Esophagus squamous epithelium (tissue), 4 donors: ENCODE results near the gene VWA8.

Source experiments
- CTCF ChIP-seq, 6 experiments: fragments of 450-650 bp in 4 of 6; fragments of 200-600 bp in 2 of 6; sonication (generic) in 2 of 6; IDR thresholded peaks; one replicate each; pipeline ENCODE4 v1.5.1; 2016 to 2019; ENCODE audit warnings: antibody characterized with exemption in 6 of 6, mild to moderate bottlenecking in 4 of 6, moderate library complexity in 4 of 6
- POLR2A ChIP-seq, 4 donors: fragments of 450-650 bp; IDR thresholded peaks; one replicate each; pipeline ENCODE4 v1.6.1; 2017; ENCODE audit warnings: antibody characterized with exemption in 4 of 4, mild to moderate bottlenecking in 4 of 4, moderate library complexity in 3 of 4

- TF ChIP-seq POLR2A (IDR thresholded peaks at IDR 0.05) (no peak), CTCF (IDR thresholded peaks at IDR 0.05) (no peak)
Measured at GRCh38 chr13:41909506-41909905, 51.4 kb downstream of the VWA8 start.
